ENCODE measurements around the gene ALDH1A1.
"Not testable (repeated sequence)": the region's sequence is repeated elsewhere in the genome, so short reads cannot be mapped to it uniquely, and the experiment has no call there.

The ALDH1A1 gene

DNA sequence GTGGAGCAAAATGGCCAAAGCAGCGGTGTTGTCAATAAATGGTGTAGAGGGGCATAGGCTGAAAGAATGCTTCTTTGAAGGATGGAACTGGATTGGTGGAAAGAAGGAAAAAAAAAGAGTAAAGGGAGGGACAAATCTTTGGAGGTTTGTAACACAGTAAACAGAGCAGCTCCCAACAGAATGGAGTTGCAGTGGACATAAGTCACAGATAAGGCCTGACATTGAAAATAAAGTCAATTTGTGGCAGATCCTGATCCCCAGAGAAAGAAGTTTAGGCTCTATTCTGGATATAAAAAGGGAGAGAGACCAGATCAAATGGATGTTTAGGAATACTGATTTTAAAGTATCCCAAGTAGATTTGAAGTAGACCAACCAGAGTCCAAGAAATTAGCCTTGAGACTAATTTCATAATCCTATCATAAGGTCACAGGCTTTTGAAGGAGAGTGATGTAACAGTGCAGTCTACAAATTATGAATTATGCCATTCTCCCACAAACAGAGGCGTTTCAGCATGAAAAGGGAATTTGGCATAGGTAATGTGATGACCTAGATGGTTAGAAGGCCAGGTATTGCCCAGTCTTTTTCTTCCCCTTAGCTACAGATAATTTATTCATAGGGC is 8.9 kb downstream of the ALDH1A1 start:
- no peak for DNase-seq (ENCODE audit: low spot score)

DNA sequence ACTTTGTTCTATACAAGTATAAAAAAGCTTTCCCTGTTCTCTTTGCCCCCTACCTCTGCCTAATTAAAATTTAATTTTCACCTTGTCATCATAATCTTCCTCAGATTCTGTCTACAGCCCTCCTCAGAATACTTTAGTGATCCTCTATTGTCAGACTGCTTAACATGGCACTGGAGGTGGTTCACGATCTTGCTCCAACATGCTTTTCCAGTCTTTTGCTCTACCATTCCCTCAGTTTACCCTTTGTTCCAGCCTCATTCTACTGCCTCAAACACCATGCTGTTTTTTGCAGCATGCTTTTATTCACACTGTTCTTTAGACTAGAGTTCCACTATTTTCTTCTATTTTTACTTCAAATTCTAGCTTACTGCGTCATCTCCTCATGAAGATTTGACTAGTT is 10.4 kb downstream of the ALDH1A1 start:
- DNase-seq (ENCODE audit: low spot score) = no peak

DNA sequence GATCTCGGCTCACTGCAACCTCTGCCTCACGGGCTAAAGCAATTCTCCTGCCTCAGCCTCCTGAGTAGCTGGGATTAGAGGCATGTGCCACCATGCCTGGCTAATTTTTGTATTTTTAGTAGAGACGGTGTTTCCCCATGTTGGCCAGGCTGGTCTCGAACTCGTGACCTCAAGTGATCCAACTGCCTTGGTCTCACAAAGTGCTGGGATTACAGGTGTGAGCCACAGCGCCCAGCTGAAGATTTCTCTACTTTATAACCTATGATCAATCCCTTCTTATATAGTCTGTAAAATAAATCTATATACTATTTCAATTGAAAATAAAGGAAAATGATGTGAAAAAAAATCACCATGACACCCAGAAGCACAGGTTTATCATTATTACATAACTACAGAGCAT is 13.3 kb downstream of the ALDH1A1 start:
- DNase-seq (ENCODE audit: low spot score) = not testable (repeated sequence)

DNA sequence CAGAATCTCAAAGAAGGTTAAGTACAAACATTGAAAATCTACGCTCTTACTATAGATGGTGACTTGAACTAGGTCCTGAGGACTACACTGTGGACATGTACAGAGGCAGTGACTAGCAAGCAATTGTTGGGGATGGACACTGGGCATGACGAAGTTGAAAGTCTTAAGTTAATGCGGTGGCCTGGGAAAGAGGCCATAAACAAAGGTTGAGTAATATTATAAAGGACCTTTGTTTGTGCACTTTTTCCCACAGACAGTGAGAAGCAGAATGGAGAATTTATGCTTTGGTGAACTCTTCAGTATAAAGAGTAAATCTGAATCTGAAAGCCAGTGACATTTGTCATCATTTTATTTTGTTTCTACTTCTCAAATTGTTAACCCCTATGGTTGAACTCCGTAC is 15.3 kb downstream of the ALDH1A1 start:
- no peak for DNase-seq (ENCODE audit: low spot score)

DNA sequence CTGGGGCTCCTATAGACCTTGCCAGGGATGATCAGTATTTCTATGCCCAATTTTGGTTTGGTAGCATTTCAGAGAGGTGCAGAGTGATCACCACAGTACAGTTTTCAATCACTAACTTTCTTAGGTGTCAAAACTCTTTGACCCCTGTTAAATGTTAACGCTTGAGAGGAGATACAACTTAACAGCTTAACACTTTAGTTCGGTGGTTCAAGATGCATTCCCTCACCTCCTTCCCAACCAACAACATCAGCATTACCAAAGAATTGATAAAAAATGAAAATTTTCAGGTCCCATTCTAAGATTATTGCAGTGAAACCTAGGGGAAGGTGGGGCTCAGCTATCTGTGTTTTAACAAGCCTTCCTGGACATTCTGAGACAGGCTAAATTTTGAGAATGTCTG is 16.2 kb downstream of the ALDH1A1 start:
- DNase-seq (ENCODE audit: low spot score) = no peak

DNA sequence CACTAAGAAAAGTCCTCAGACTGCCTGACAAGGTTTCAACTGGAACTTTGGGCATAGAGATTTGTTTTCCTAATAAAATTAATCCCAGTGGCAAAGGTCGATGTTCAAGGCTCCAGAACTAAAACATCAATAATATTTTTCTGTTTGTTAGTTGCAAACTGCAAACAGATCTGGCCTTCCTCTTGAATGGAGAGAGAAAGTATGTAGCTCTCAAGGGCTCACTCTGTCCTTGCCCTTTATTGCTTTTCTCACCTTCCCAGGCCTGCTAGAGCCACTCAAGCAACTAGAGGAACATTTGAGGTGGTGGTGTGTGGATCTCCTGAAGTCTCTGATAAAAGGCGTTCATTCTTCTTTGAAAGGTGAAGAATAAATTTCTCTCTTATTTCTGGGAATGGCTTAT is 16.6 kb downstream of the ALDH1A1 start:
- DNase-seq (ENCODE audit: low spot score) = no peak

DNA sequence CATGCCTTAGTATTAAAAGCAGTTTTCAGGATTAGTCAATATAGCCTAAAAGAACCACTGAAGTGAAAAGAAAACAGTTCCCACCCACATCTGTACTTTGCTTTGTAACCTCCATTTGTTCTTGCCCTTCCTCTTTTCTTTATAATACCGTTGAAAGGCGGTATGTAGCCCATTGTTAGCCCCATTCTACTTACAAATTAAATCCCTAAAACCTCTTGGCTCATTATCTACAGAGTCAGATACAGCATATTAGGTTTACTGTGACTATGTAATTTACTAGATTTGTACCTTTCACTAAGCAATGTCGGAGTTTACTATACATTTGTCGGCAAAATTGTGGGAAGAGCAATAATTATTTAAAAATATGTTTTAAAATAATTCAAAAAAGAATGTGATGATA is 17.3 kb downstream of the ALDH1A1 start:
- DNase-seq (ENCODE audit: low spot score) = no peak

DNA sequence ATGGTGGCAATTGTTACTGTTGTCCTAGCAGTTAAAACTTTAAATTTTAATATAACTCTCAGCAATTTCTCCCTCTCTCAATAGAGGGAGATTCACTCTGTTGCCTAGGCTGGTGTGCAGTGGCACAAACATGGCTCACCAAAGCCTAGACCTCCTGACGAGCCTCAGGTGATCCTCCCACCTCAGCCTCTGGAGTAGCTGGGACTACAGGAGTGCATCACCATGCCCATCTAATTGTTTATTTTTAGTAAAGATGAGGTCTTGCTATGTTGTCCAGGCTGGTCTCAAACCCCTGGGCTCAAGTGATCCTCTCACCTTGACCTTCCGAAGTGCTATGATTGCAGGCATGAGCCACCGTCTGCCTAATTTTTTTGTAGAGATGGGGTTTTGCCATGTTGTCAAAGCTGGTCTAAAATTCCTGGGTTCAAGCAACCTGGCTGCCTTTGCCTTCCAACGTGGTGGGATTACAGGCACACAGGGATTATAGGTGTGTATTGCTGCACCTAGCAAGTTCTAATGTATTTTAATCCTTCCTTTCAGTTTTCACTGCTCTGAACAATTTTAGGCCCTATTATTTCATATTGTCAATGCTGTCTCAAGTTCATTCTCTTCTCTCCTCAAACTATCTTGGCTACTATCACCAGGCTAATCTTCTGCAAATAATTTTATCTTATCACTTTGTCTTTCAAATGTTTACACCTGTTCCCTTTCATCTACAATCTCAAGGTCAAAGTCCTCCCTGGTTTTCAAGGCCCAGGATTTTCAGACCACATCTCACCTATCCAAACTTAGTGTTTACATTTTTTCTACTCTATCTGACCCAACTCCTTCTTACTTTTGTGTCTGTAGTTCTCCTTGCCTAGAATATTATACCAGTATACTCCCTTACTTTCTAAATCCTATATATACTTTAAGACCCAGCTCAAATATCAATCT is 18.9 kb downstream of the ALDH1A1 start:
- peak; percentile 70 for DNase-seq (ENCODE audit: low spot score)

DNA sequence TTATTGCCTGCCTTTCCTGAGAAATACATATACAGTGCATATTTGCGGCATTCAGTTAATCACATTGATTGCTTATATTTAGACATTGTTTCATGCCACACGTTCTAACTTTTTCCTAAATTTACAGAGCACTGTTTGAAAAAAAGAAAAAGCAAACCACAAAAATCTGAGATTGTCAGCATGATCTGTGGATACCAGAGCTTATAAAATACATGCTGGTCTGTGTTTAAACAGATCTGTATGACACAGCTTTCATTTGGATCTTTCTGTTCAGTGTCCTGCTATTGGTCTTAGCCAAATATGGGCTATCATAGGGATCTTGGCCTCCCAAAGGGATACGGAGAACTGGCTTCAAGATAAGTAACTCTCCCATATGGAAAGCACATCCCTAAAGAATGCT is 20.2 kb downstream of the ALDH1A1 start:
- no peak for DNase-seq (ENCODE audit: low spot score)

DNA sequence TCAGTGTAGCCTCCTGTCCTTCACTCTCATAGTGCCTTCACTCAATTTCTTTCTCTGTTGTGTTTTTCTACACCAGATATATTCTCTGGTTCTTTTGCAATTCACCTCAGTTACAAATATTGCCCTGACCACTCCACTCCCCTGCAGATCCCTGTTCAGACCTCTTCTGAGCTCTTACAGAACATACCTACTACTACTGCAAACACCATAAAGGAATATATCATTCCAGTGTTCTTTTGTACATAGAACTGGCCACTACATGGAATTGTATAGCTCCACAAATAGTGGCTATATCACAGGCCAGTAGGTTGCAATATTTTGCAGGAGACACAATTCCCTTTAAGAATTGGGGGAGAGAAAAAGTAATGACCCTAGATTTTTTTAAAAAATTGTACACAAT is 21.0 kb downstream of the ALDH1A1 start:
- DNase-seq (ENCODE audit: low spot score) = no peak

DNA sequence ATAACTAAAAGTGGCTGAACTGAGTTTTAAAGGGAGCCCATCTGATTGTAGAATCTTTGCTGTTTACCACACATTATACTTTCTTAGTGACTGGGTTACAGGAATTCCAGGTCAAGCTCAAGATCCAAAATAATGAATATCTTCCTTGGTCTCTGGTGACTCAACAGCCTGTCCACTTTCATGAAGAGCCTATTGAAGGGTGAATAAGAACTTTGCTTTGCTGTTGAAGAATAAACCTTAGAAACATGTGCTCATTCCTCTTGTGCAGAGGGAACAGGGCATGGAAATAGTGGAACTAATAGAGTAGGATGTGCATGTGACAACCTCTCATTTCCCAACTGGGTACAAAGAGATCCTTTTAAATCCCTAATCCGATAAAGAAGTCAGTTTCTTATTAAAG is 21.4 kb downstream of the ALDH1A1 start:
- DNase-seq (ENCODE audit: low spot score) = no peak

DNA sequence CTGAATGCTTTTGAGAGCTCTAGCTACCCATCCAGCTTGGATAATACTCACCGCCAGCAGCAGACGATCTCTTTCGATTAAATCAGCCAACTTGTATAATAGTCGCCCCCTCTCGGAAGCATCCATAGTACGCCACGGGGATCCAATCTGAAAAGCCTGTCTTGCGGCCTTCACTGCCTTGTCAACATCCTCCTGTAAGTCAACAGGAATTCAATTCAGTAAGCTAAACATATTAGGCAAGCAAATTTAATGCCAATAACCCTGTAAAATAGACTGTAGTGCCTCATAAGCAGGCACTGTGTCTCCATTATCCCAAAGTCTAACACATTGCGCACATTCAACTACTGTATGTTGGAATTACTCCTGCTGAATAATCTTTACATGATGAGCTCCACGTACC is 22.0 kb downstream of the ALDH1A1 start:
- DNase-seq (ENCODE audit: low spot score) = no peak

DNA sequence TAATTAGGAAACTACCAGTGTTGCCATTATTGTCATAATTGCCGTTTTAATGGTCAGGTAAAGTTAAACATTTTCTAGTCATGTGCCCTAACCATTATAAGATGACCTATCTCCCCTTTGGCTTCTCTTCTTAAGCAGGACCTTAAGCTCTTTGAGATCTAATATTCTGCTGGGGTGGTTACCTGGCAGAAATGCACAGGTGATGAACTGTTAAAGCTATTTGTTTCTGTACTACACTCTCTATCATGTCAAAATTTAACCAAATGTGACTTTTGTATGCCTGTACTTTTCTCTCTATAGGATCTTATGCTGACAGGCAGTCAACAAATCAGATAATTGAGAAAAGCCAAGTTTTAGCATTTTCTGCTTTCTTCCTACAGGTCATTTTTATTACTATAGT is 23.3 kb downstream of the ALDH1A1 start:
- no peak for DNase-seq (ENCODE audit: low spot score)

DNA sequence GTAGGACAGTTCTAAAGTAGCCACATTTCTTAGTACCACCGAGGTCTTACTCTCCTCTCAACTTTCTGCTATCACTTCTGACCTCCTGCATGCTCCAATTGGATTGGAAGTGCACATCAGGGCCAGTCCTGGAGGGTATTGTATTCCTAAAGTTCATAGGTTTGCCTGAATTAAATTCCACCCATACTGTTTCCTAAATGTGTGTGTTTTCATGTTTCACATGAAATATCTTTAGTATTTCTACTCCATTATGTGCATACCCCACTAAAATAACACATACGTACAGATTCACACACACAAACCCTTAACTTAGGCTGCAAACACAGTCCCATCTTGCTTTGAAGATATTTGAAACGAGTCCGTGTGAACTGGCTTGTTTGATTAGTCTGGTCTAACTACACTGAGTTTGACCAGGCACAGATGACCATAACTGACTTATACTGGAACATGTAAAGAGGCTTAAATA is 24.8 kb downstream of the ALDH1A1 start:
- DNase-seq (ENCODE audit: low spot score) = no peak

DNA sequence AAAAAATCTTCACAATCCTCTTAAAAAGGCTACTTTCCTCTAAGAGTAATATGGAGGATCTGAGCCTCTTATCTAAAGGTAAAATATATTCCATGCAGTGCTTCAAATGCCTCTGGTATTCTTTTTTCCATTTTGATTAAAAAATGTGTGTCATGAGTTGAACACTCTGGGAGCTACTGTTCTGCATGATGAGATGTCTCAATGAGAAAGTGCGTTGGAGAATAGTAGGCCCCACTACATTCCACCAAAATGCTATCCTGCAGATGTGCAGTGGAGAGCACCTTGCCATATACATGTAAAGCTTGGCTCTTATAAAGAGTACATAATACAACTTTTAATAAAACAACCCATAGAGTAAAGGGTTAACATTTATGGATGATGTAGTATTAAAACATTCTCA is 26.3 kb downstream of the ALDH1A1 start:
- no peak for DNase-seq (ENCODE audit: low spot score)

DNA sequence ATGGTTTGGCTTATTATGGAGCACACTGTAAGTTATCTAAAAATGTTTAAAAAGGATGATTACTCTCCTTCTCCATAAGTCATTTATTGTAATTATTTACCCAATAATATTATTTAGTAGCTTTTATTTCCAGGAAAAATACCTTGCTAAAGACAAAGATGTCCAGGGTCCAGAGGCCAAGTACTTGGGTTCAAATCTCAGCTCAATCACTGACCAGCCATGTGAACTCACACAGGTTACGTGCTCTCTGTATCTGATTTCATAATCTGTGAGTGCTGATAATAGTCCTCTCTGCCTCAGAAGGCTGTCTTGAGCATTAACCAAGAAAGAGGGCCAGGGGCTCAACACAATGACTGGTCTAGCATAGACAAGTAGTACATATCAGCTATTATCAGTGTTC is 27.0 kb downstream of the ALDH1A1 start:
- no peak for DNase-seq (ENCODE audit: low spot score)

DNA sequence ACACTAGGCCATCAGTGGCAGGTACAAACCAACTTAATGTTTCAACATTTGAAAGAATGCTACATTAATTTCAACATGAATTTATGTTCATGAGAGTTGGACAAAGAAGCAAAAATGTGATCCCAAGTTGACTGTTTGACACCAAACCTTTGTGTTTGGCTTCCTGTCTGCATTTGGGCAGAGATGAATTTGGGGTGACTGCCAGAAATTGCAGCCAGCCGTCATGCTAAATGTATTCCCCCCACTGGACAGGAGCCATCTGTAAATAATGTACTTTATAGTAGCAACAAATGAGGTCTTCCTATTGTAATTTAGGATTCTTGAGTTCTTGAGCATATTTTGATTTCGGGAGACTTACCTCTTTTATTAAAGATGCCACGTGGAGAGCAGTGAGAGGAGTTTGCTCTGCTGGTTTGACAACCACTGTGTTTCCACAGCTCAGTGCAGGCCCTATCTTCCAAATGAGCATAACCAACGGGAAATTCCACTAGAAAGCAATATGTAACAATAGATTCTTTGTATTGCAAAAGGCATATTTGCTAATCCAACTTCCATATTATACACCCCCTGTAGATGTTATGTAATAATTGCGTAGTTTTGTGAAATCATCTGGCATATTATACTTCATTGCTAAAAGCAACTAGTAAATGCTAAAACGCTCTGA is 27.6 kb downstream of the ALDH1A1 start:
- no peak for DNase-seq (ENCODE audit: low spot score)

DNA sequence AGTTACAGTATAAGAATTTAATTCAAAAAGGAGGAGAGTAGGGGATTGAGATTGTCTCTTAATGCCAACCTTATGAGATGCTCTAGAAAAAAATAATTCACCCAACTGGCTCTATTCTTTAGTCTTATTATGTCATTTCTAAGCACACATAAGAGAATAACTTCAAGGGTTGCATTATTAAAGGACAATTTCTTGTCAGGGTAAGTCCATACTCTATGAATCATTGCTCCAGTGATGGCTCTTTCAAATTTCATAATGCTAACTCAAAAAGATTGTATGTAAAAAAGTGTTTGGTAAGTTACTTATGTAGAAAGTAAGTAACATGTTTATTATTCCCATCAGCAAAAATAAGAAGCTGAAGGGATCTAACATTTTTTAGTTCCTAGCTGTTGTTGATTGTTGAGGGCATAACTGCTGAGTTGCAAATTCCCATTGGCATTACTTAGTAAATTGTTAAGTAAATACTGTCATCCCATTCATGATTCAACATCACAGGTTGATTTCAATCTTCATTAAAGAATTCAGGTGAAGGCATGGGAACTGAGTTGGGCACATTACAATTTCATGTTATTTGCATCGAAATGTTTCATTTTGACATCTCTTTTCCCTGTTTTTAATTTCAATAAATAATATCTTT is 28.6 kb downstream of the ALDH1A1 start:
- no peak for DNase-seq (ENCODE audit: low spot score)

DNA sequence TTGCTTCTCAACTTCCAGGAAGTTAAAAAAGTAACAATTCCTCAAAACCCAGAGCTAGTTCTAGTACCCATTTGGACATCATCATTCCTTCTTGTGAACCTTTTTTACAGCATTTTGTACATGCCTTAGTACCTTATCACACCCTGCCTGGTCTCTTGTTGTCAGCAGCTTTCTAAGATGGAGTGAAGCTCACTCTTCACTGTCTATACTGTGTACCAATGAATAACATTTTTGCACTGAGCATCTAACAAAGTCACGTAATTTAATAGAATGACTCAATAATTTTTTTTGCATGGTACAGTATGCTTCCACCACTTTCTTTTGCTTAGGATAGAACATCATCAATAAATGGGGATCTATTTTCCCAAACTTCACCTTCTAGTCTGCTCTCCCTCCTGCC is 29.8 kb downstream of the ALDH1A1 start:
- DNase-seq (ENCODE audit: low spot score) = no peak

DNA sequence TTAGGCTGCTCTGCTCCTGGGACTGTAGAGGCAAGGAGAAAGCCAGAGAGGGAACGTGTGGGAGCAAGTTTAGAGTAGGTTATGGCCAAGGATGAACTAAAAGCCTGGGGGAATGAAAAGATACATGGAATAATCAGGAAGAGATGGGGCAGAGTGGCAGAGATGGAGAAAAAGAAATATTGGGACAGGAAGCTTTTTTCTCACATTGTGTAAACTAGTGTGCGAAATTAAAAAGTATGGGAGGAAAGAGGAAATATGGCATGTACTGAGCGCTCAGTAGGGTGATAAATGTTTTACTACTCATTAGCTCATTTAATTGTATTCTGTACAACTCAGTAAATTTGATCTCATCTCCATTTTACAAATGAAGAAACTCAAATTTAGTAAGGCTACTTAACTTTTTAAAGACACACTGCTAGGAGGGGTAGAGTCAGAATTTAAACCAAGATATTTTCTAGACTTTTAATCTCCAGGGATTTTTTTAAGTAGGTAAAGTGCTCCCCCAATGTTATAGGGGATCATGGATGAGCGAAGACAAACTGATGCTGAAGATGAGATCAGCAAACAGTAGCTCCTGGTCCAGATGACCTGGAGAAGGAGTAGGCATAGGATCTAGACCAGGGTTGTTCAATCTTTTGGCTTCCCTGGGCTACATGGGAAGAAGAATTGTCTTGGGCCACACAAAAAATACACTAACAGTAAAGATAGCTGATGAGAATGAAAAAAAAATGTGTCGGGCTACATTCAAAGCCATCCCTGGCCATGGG is 30.8 kb downstream of the ALDH1A1 start:
- DNase-seq (ENCODE audit: low spot score) = no peak

DNA sequence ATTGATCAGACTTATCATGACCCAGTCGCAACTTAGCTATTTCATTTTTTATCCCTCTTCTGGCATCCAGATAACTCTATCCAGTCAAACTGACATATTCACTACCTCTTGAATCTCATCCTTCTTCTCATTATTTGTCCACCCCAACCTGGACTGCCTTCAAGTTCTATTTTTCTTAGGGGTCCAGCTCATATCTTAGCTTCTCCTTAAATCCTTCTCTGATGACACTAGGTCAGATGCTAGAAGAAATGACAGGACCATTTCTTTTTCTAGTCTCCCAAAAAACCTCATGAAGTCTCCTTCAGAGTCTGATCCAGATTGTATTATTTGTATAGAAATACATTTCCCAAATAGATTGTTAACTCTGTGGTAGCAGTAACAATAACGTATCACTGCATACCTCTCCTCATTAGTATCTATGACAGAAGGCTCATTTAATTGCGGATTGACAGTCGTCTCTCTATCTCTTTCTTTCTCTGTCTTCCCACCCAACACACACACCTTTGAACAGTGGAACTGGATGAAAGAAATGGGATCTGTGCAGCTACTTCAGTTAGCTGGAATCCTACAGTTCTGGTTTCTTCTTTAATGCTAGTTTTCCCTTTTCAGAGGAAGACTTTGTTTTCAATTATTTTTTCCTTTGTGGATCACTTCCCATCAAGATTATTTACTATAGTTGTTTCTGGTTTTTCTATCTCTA is 33.5 kb downstream of the ALDH1A1 start:
- DNase-seq (ENCODE audit: low spot score) = no peak

Data from LoVo (cell line).